ENCODE results near the gene PRRG2. TPM values are rescaled to one million over a fixed set of nuclear protein-coding genes. Genes with fewer than 3 reads are reported as not detected.
A peak's percentile ranks its signal among the peaks of the same experiment; 100 is the strongest.

Gene PRRG2
- total RNA-seq, 1 experiment from 2014 or later = 4.7 TPM

- Mint-ChIP-seq H3K4me1 (ENCODE audit: insufficient read depth, unreplicated experiment) (no peaks in the 10 kb centered on the region), H3K27ac (ENCODE audit: low read depth, unreplicated experiment) (no peak overlapping the region), H3K4me3 (ENCODE audit: unreplicated experiment) (no peak overlapping the region), H3K36me3 (ENCODE audit: insufficient read depth, unreplicated experiment) (peaks cover 86% of the 10 kb centered on the region), H3K9me3 (ENCODE audit: unreplicated experiment) (no peaks in the 10 kb centered on the region), H3K27me3 (ENCODE audit: insufficient read depth, unreplicated experiment) (no peaks in the 10 kb centered on the region)
- CTCF ChIA-PET = interaction anchor here (0.7 to 1.4 kb wide), 2 partner anchors 33 to 42 kb away, joined by 3 to 5 read pairs; no protein-coding TSS in a partner anchor
- intact Hi-C loops (cut with micrococcal nuclease) = no loop called here
- DNase-seq (ENCODE audit: unreplicated experiment) = no peak
- TF ChIP-seq, protein P1, sequence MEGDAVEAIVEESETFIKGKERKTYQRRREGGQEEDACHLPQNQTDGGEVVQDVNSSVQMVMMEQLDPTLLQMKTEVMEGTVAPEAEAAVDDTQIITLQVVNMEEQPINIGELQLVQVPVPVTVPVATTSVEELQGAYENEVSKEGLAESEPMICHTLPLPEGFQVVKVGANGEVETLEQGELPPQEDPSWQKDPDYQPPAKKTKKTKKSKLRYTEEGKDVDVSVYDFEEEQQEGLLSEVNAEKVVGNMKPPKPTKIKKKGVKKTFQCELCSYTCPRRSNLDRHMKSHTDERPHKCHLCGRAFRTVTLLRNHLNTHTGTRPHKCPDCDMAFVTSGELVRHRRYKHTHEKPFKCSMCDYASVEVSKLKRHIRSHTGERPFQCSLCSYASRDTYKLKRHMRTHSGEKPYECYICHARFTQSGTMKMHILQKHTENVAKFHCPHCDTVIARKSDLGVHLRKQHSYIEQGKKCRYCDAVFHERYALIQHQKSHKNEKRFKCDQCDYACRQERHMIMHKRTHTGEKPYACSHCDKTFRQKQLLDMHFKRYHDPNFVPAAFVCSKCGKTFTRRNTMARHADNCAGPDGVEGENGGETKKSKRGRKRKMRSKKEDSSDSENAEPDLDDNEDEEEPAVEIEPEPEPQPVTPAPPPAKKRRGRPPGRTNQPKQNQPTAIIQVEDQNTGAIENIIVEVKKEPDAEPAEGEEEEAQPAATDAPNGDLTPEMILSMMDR (IDR thresholded peaks at IDR 0.05; ENCODE audit: unreplicated experiment) = no peak
- BruUV-seq (replicated peaks) = no TSS peak
- POLR2A ChIA-PET = interaction anchor here (0.7 to 1.1 kb wide), 3 partner anchors 9 to 11 kb away, joined by 3 read pairs; no protein-coding TSS in a partner anchor
Observed at GRCh38 chr19:49602806-49603205, 21.7 kb downstream of the PRRG2 start.

- TF ChIP-seq, protein P1 (IDR thresholded peaks at IDR 0.05; ENCODE audit: unreplicated experiment) = no peak
- H3K27ac Mint-ChIP-seq (ENCODE audit: low read depth, unreplicated experiment) = no peak overlapping the region
- no peaks in the 10 kb centered on the region for H3K4me1 Mint-ChIP-seq (ENCODE audit: insufficient read depth, unreplicated experiment)
- ChIA-PET POLR2A (interaction anchor here (0.6 to 1.0 kb wide), 3 partner anchors 9 to 25 kb away, joined by 3 to 4 read pairs (median 4); partner anchors contain the start of gene PRRG2), CTCF (interaction anchor here (1.8 kb wide), 1 partner anchor 35 kb away, joined by 7 read pairs; no protein-coding TSS in a partner anchor)
- intact Hi-C loops (cut with micrococcal nuclease) = no loop called here
- H3K36me3 Mint-ChIP-seq (ENCODE audit: insufficient read depth, unreplicated experiment) = peaks cover 80% of the 10 kb centered on the region
- no peak for DNase-seq (ENCODE audit: unreplicated experiment)
- H3K9me3 Mint-ChIP-seq (ENCODE audit: unreplicated experiment) = no peaks in the 10 kb centered on the region
- BruUV-seq (replicated peaks) = no TSS peak
- no peaks in the 10 kb centered on the region for H3K27me3 Mint-ChIP-seq (ENCODE audit: insufficient read depth, unreplicated experiment)
- H3K4me3 Mint-ChIP-seq (ENCODE audit: unreplicated experiment) = no peak overlapping the region
Observed at GRCh38 chr19:49605605-49606004, 24.5 kb downstream of the PRRG2 start.

- Mint-ChIP-seq H3K27me3 (ENCODE audit: insufficient read depth, unreplicated experiment) (no peaks in the 10 kb centered on the region), H3K4me1 (ENCODE audit: insufficient read depth, unreplicated experiment) (peaks cover 22% of the 10 kb centered on the region), H3K36me3 (ENCODE audit: insufficient read depth, unreplicated experiment) (peaks cover 72% of the 10 kb centered on the region), H3K27ac (ENCODE audit: low read depth, unreplicated experiment) (no peak overlapping the region), H3K9me3 (ENCODE audit: unreplicated experiment) (no peaks in the 10 kb centered on the region), H3K4me3 (ENCODE audit: unreplicated experiment) (no peak overlapping the region)
- intact Hi-C loops (cut with micrococcal nuclease) = no loop called here
- ChIA-PET POLR2A (interaction anchor here (1.5 kb wide), 1 partner anchor 10 kb away, joined by 4 read pairs; no protein-coding TSS in a partner anchor), CTCF (no interaction called here)
- TF ChIP-seq, protein P1 (IDR thresholded peaks at IDR 0.05; ENCODE audit: unreplicated experiment) = no peak
- no peak for DNase-seq (ENCODE audit: unreplicated experiment)
- no TSS peak for BruUV-seq (replicated peaks)
Observed at GRCh38 chr19:49609499-49610092, 28.5 kb downstream of the PRRG2 start.

DNA sequence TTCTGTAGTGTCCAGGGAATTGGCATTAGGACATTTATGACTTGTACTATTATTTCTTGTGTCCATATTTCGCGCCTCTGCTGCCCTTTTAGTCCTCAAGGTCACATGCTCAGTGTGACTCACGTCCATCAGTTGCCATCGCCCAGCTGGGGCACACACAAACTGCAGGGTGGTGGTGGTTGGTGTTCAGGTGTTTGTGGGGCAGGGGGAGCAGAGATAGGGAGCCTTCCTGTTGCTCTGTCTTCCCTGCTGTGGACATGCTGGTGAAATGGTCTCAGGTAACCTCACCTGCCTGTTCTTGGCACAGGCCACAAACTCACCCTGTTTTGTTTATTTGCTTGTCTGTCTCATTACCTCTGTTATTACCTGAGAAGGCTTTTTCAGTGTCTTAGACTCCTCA is 32.3 kb downstream of the PRRG2 start:
- intact Hi-C loops (cut with micrococcal nuclease) = no loop called here
- DNase-seq (ENCODE audit: unreplicated experiment) = peak; percentile 63
- H3K4me1 Mint-ChIP-seq (ENCODE audit: insufficient read depth, unreplicated experiment) = peaks cover 22% of the 10 kb centered on the region
- peaks cover 75% of the 10 kb centered on the region for H3K36me3 Mint-ChIP-seq (ENCODE audit: insufficient read depth, unreplicated experiment)
- H3K27me3 Mint-ChIP-seq (ENCODE audit: insufficient read depth, unreplicated experiment) = no peaks in the 10 kb centered on the region
- ChIA-PET CTCF (no interaction called here), POLR2A (interaction anchor here (0.5 to 1.0 kb wide), 4 partner anchors 8 to 77 kb away, joined by 3 read pairs; no protein-coding TSS in a partner anchor)
- H3K27ac Mint-ChIP-seq (ENCODE audit: low read depth, unreplicated experiment) = peak overlapping the region; percentile 55
- no TSS peak for BruUV-seq (replicated peaks)
- H3K4me3 Mint-ChIP-seq (ENCODE audit: unreplicated experiment) = no peak overlapping the region
- TF ChIP-seq, protein P1 (IDR thresholded peaks at IDR 0.05; ENCODE audit: unreplicated experiment) = no peak
- H3K9me3 Mint-ChIP-seq (ENCODE audit: unreplicated experiment) = no peaks in the 10 kb centered on the region
